Measurements from ENCODE around the gene PCSK7.

The PCSK7 gene

GRCh38 chr11:117230999-117231841, 653 bp downstream of the PCSK7 start:
- no peak for DNase-seq

- peak; percentile 25 to 63 for DNase-seq
These were observed 1.4 kb downstream of the PCSK7 start for GRCh38 chr11:117230286-117230961.

GRCh38 chr11:117229931-117230285, 2.0 kb downstream of the PCSK7 start:
- DNase-seq = no peak

GRCh38 chr11:117229411-117229810, 2.5 kb downstream of the PCSK7 start:
- DNase-seq = no peak

- DNase-seq = no peak
These were observed 3.8 kb downstream of the PCSK7 start for GRCh38 chr11:117228091-117228490.

GRCh38 chr11:117226388-117227385, 5.2 kb downstream of the PCSK7 start:
- peak in 1 of 2 experiments; percentile 29 for DNase-seq

GRCh38 chr11:117225553-117226170, 6.2 kb downstream of the PCSK7 start:
- no peak for DNase-seq

GRCh38 chr11:117223741-117224689, 7.9 kb downstream of the PCSK7 start:
- DNase-seq = no peak

- DNase-seq = no peak
These were observed 8.7 kb downstream of the PCSK7 start for GRCh38 chr11:117222991-117223740.

GRCh38 chr11:117221775-117222517, 9.9 kb downstream of the PCSK7 start:
- no peak for DNase-seq

GRCh38 chr11:117220999-117221774, 10.7 kb downstream of the PCSK7 start:
- DNase-seq = no peak

- no peak for DNase-seq
These were observed 11.3 kb downstream of the PCSK7 start for GRCh38 chr11:117220568-117220967.

- no peak for DNase-seq
These were observed 11.9 kb downstream of the PCSK7 start for GRCh38 chr11:117219995-117220394.

- DNase-seq = no peak
These were observed 12.4 kb downstream of the PCSK7 start for GRCh38 chr11:117219455-117219854.

- no peak for DNase-seq
These were observed 12.9 kb downstream of the PCSK7 start for GRCh38 chr11:117219001-117219400.

- DNase-seq = no peak
These were observed 13.5 kb downstream of the PCSK7 start for GRCh38 chr11:117218133-117218915.

GRCh38 chr11:117217141-117218084, 14.5 kb downstream of the PCSK7 start:
- DNase-seq = no peak
